DND-41 (cell line): Measurements from ENCODE around the gene MAST2.

Experiments
- CTCF ChIP-seq: IDR thresholded peaks from 2 replicates; pipeline ENCODE4 v1.5.1; 2012; ENCODE audit warnings: borderline replicate concordance, low read length, moderate library complexity, mild to moderate bottlenecking; ENCODE audit not compliant: poor library complexity, severe bottlenecking; ENCODE audit errors: extremely low read depth
- EZH2 ChIP-seq: IDR thresholded peaks from 3 replicates; pipeline ENCODE4 v1.6.1; 2012; ENCODE audit warnings: borderline replicate concordance, low read depth, mild to moderate bottlenecking, moderate library complexity, low read length, inconsistent platforms; ENCODE audit not compliant: severe bottlenecking

GRCh38 chr1:45792744-45793143 lies 10.7 kb upstream of the MAST2 start:
- TF ChIP-seq CTCF, result no peak
- no peak for TF ChIP-seq EZH2
